GM23248 (cell line): ENCODE measurements around the gene MTURN.

Source experiments
- EZH2 ChIP-seq: fragments of 200-600 bp; sonication (generic); IDR thresholded peaks from 2 replicates; pipeline ENCODE4 v1.6.1; 2018; ENCODE audit warnings: antibody characterized with exemption, mild to moderate bottlenecking; ENCODE audit not compliant: insufficient read depth, poor library complexity, severe bottlenecking
- EZH2phosphoT487 ChIP-seq: fragments of 200-600 bp; sonication (generic); IDR thresholded peaks from 2 replicates; pipeline ENCODE4 v1.6.1; 2018; ENCODE audit warnings: antibody characterized with exemption, moderate library complexity, mild to moderate bottlenecking, low read depth; ENCODE audit not compliant: insufficient read depth

DNA sequence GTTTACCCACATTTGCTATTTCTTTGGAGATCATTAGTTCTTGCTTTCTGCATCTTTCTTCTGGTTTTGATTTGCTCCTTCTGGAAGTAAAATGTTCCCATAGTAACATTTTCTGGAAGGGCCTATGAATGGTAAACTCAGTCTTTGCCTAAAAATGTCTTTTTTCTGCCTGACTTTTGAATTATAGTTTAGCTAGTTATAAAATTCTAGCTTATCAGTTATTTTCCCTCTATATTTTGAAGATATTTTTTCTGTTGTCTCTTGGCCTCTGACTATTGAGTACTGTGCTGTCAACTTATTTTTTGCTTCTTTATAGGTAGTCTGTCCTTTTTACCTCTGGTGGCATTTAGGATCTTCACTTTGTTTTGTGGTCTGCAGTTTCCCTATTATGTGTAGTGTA lies 21.6 kb upstream of the MTURN start:
- TF ChIP-seq EZH2 (no peak), EZH2phosphoT487 (no peak)
